Panc1 (cell line): Measurements from ENCODE around the gene RAB3GAP2. TPM values are rescaled to one million over a fixed set of nuclear protein-coding genes. Genes with fewer than 3 reads are reported as not detected.

ENCODE experiments used
- ATAC-seq: fragments of 200-7000 bp; cut with Tn5 transposase; 2 replicates; pipeline ENCODE4 v1.9.1; 2020; ENCODE audit warnings: mild to moderate bottlenecking, moderate library complexity
- BruUV-seq: library from RNA; stranded (reverse); fragments of 400-500 nt; replicated peaks from 2 replicates; lab custom pipeline; 2021; lab: Mats Ljungman, UMichigan
- CTCF ChIA-PET: fragments of 300-600 bp; sonication (Branson Sonifier 250); formaldehyde crosslinking; loops from one replicate; lab custom pipeline; 2022; ENCODE audit warnings: antibody characterized with exemption; lab: Charles Lee
- POLR2A ChIA-PET: fragments of 300-600 bp; sonication (Branson Sonifier 250); formaldehyde crosslinking; loops from one replicate; lab custom pipeline; 2022; ENCODE audit warnings: antibody characterized with exemption; lab: Charles Lee
- DNase-seq: peaks from one replicate; pipeline ENCODE4 v3.0.0-alpha.2; 2010; ENCODE audit warnings: low read depth, low spot score
- H3K27ac ChIP-seq: 2 replicates; pipeline ENCODE4 v1.5.1; 2011; ENCODE audit warnings: mild to moderate bottlenecking, low read length, inconsistent platforms
- H3K27me3 ChIP-seq: fragments of 200-500 bp; sonication (Bioruptor generic); 2 replicates; pipeline ENCODE4 v1.6.0; 2014; ENCODE audit warnings: low read length, inconsistent platforms; ENCODE audit not compliant: control insufficient read depth, insufficient read depth
- H3K36me3 ChIP-seq: fragments of 200-500 bp; sonication (Bioruptor generic); 2 replicates; pipeline ENCODE4 v1.5.1; 2014; ENCODE audit warnings: inconsistent platforms, mild to moderate bottlenecking, low read length, moderate library complexity; ENCODE audit not compliant: control insufficient read depth, insufficient read depth
- H3K4me1 ChIP-seq: 2 replicates; pipeline ENCODE4 v1.5.1; 2011; ENCODE audit warnings: inconsistent platforms, mild to moderate bottlenecking, low read length, moderate library complexity; ENCODE audit not compliant: control insufficient read depth, insufficient read depth
- H3K4me3 ChIP-seq, 2 experiments: 2 replicates each; pipeline ENCODE4 v1.5.1; 2011 to 2012; ENCODE audit warnings: low read depth in 2 of 2, low read length in 2 of 2, mild to moderate bottlenecking in 2 of 2, inconsistent platforms in 1 of 2, moderate library complexity in 1 of 2
- H3K9me3 ChIP-seq: fragments of 200-500 bp; sonication (Bioruptor generic); 2 replicates; pipeline ENCODE4 v1.5.1; 2014; ENCODE audit warnings: low read depth, mild to moderate bottlenecking, inconsistent platforms, low read length, moderate library complexity; ENCODE audit not compliant: control insufficient read depth, insufficient read depth
- CTCF ChIP-seq: fragments of 450-650 bp; IDR thresholded peaks from 2 replicates; pipeline ENCODE4 v1.5.1; 2017; ENCODE audit warnings: mild to moderate bottlenecking
- POLR2AphosphoS5 ChIP-seq: IDR thresholded peaks from 2 replicates; pipeline ENCODE4 v1.6.1; 2012; ENCODE audit warnings: mild to moderate bottlenecking, low read depth, low read length, moderate library complexity
- REST ChIP-seq, 2 experiments: IDR thresholded peaks; 2 replicates each; pipeline ENCODE4 v1.6.1; 2011 to 2012; ENCODE audit warnings: low read depth in 2 of 2, control low read depth in 1 of 2, low read length in 1 of 2, mild to moderate bottlenecking in 1 of 2, moderate library complexity in 1 of 2; ENCODE audit not compliant: insufficient read depth in 1 of 2
- SIN3A ChIP-seq: IDR thresholded peaks from 2 replicates; pipeline ENCODE4 v1.6.1; 2012; ENCODE audit warnings: low read depth, mild to moderate bottlenecking, low read length, moderate library complexity, borderline replicate concordance; ENCODE audit not compliant: insufficient read depth
- in situ Hi-C: cut with HindIII; loops from 2 replicates; pipeline ENCODE4 v1.10.0; 2016; ENCODE audit warnings: low sequenced_read_pairs, low pct_unique_long_range_greater_than_20kb
- intact Hi-C: fragments of 100-400 bp; cut with micrococcal nuclease; formaldehyde crosslinking; loops from one replicate; pipeline ENCODE4 v1.10.0; 2022; ENCODE audit not compliant: unreplicated experiment
- total RNA-seq: library from RNA; stranded (reverse); gene quantifications from one replicate; pipeline ENCODE4 v1.2.1, GENCODE V29; 2021; ENCODE audit not compliant: unreplicated experiment

RAB3GAP2 gene
- total RNA-seq, 1 experiment from 2014 or later, result 39.0 TPM

GRCh38 chr1:220283625-220284024 lies 11.4 kb upstream of the RAB3GAP2 start:
- CTCF ChIA-PET, result interaction anchor here (1.1 kb wide), 1 partner anchor 493 kb away, joined by 3 read pairs; no protein-coding TSS in a partner anchor
- Histone ChIP-seq H3K27me3 (peaks cover 23% of the 10 kb centered on the region), H3K27ac (no peak overlapping the region), H3K4me3 (no peak overlapping the region), H3K4me1 (no peaks in the 10 kb centered on the region), H3K9me3 (no peaks in the 10 kb centered on the region), H3K36me3 (no peaks in the 10 kb centered on the region)
- in situ Hi-C loops, result no loop called here
- DNase-seq (no peak), ATAC-seq (no peak)
- BruUV-seq, result no TSS peak
- POLR2A ChIA-PET, result no interaction called here
- intact Hi-C loops, result loop anchor here (10.0 kb wide), 1 partner anchor 401 kb away; no protein-coding TSS in a partner anchor
- TF ChIP-seq POLR2AphosphoS5, result no peak
- TF ChIP-seq CTCF, result no peak

- H3K27ac ChIP-seq, result no peak overlapping the region
- ChIA-PET CTCF (interaction anchor here (0.6 kb wide), 1 partner anchor 486 kb away, joined by 3 read pairs; no protein-coding TSS in a partner anchor), POLR2A (no interaction called here)
- intact Hi-C loops, result loop anchor here (1.0 to 10.0 kb wide), 2 partner anchors 404 to 495 kb away; no protein-coding TSS in a partner anchor
- TF ChIP-seq CTCF (peak; percentile 72), SIN3A (no peak)
- peak; percentile 72; the same call in 1 of the 2 replicates for ATAC-seq
- DNase-seq, result no peak
- in situ Hi-C loops, result no loop called here
- no peaks in the 10 kb centered on the region for H3K4me1 ChIP-seq
- H3K36me3 ChIP-seq, result no peaks in the 10 kb centered on the region
- no TSS peak for BruUV-seq
- H3K27me3 ChIP-seq, result peaks cover 25% of the 10 kb centered on the region
- no peak overlapping the region for H3K4me3 ChIP-seq
- no peaks in the 10 kb centered on the region for H3K9me3 ChIP-seq
Measured at GRCh38 chr1:220281159-220281574, 8.9 kb upstream of the RAB3GAP2 start.

- Histone ChIP-seq H3K27me3 (peaks cover 24% of the 10 kb centered on the region), H3K4me1 (no peaks in the 10 kb centered on the region), H3K4me3 (no peak overlapping the region), H3K27ac (no peak overlapping the region), H3K36me3 (no peaks in the 10 kb centered on the region), H3K9me3 (no peaks in the 10 kb centered on the region)
- no peak for TF ChIP-seq SIN3A
- TF ChIP-seq POLR2AphosphoS5, result no peak
- TF ChIP-seq REST (IDR thresholded peaks at IDR 0.05; ENCODE audit: insufficient read depth in 1 of 2, low read depth in 2 of 2, low read length in 1 of 2), result no peak
- in situ Hi-C loops, result no loop called here
- DNase-seq (no peak), ATAC-seq (no peak)
- intact Hi-C loops, result loop anchor here (10.0 kb wide), 1 partner anchor 405 kb away; no protein-coding TSS in a partner anchor
- BruUV-seq, result no TSS peak
- ChIA-PET CTCF (no interaction called here), POLR2A (no interaction called here)
Measured at GRCh38 chr1:220280249-220280648, 8.0 kb upstream of the RAB3GAP2 start.
